CD4-positive, alpha-beta T cell treated with Interleukin-4 for 4 hours (primary cell): Measurements from ENCODE around the gene SLC35F3.

Experiments used
- DNase-seq: peaks from one replicate; pipeline ENCODE4 v3.0.0-alpha.2; 2020

The SLC35F3 gene

DNA sequence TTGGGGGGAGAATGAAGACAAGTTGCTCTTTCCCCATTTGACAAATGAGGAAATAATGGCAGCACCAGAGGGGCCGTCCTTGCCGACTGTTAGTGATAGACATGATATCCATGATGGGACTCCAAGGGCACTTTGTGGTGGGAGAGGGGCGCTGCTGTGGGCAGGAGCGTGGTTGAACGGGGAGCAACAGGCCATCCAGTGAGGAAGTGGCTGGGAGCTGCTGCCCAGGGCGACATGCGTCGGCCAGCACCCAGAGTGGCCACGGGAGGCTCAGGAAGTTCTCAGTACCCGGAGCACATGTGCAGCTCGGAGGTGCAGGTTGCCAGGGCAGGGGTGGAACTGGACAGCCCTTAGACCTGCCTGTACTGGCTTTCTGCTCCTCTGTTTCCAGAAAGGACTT is 71.0 kb downstream of the SLC35F3 start:
- DNase-seq = no peak

- no peak for DNase-seq
Observed at GRCh38 chr1:233981042-233981675, 76.7 kb downstream of the SLC35F3 start.

GRCh38 chr1:233982827-233983518 is 78.5 kb downstream of the SLC35F3 start:
- DNase-seq = no peak

DNA sequence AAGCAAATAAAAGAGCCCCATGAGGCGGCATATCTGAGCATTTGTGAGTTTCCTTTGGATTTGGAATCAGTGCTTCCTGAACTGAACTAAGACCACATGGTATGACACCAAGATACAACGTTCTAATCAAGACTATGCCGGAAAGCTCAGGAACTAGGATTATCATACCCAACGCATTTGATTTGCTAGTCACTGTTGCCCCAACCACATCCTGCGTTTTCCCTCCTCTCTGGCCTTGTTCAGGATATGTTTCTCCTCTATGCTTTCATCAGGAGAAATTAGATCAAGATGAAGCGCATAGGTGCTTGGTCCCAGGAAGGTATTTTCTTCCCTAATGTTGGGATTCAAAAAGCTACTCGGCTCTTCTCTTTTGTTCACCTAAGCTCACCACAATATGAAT is 79.3 kb downstream of the SLC35F3 start:
- no peak for DNase-seq

DNA sequence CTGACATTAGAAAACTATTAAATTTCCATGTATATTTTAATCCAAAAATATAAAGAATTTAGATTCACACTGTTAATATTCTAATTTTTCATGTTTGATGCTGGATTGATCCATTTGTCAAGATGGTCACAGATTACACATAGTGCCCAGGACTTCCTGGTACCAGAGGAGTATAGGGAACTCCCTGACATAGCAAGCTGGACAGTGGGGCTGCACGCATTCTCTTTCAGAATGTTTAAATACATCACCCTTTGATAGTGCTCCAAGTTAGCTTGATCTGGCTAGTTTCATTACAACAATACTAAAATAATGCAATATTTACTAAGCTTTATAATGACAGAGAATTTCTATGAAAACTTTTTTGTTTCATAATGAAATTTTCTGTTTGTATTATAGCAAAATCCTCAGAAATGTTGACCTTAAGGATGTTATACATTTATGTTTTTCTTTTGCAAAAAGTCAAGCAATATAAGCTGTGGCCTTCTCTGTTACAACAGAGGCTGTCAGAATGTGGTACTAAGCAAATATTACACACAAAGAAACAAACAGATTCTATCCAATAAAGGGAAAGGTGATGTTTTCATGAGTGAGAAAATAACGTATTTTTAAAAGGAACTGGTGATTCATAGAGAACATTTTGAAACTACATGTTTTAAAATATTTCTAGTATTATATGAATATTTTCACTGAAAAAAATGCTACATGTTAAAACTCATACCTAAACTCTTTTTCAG is 84.7 kb downstream of the SLC35F3 start:
- DNase-seq = no peak

DNA sequence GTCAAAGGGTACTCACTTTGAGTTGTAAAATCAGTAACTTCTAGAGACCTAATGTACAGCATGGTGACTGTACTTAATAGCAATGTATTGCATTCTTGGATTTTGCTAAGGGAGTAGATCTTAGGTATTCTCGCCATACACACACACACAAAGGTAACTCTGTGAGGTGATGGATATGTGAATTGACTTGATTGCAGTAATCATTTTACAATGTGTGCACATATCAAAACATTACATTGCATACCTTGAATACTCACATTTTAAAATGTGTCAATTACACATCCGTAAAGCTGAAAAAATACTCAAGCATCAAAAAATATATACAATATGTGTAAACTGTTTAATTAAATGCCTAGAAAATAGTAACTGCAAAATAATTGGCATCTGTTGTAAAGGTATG is 86.0 kb downstream of the SLC35F3 start:
- DNase-seq = no peak

DNA sequence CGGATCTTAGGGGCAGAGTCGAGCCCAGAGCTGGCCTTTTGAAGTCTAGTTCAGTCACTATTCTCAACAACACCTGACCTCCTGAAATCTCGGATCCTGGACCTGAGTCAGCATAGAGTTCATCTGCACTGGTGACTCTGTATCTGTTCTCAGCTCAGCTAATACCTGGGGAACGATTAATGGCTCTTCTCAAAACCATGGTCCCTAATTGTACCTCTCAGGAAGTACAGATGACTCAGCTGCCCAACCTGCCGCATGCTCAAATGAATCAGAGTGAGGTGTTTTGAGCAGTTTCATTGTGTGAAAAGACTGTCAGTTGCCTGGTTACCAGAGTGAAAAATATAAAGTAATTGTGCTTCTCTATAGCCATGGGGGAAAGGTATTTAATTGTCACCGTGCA is 89.2 kb downstream of the SLC35F3 start:
- no peak for DNase-seq

GRCh38 chr1:233994112-233994511 is 89.6 kb downstream of the SLC35F3 start:
- no peak for DNase-seq

DNA sequence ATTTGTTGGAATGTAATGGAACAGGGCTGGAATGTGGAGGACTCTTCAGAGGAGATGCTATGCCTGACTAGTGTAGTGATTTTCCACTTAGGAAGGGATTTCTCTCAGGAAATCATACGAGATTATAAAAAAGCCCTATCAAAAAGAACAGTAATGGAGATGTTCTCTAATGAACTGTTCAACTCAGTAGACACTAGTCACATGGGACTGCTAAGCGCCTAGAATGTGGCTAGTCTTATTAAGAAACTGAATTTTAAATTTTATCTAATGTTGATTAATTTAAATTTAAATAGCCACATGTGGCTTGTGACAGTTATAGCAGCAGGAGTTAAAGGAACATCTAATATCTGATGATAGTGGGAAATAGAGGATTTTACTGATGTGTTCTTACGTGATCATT is 94.0 kb downstream of the SLC35F3 start:
- no peak for DNase-seq

- no peak for DNase-seq
Observed at GRCh38 chr1:233998891-233999290, 94.4 kb downstream of the SLC35F3 start.

DNA sequence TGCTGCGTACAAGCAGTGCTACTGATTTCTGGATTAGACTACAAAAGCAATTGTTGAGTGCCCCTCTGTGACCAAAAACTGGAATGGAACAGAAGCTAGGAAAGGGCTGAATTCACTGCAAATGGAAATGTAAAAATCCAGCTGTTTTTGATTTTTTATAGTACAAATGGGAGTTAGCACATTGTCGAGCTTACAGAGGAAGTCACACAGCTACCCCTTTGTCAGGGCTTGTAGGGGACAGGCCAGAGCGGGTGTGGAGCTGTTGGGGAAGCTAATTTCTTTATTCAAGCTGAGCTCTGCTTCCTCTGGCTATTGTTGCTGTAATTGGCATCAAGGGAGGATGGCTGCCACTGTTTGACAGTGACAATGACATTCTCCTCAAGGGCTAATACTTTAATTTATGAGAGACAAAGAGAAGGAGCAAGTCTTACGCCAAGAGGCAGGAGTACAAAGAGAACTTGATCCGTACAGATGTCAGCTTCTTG is 96.1 kb downstream of the SLC35F3 start:
- DNase-seq = no peak

DNA sequence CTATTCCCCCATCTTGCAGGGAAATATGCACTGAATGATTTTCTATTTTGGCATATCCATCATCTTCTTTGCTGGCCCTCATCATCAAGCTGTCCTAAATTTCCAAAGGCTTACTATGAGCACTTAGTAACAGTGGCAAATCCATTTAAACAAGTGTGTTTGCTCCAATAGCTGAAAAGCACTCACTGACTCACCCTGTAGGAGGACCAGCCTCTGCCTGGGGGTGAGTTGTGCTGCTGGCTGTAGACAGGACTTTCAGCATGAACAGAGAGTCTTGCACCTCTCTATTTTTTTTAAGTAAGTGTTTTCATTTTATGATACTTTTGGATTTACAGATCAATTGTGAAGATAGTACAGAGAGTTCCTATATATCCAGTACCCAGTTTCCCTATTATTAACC is 97.3 kb downstream of the SLC35F3 start:
- DNase-seq = no peak

GRCh38 chr1:234004591-234004990 is 100.1 kb downstream of the SLC35F3 start:
- no peak for DNase-seq

GRCh38 chr1:234007684-234008083 is 103.2 kb downstream of the SLC35F3 start:
- DNase-seq = no peak

DNA sequence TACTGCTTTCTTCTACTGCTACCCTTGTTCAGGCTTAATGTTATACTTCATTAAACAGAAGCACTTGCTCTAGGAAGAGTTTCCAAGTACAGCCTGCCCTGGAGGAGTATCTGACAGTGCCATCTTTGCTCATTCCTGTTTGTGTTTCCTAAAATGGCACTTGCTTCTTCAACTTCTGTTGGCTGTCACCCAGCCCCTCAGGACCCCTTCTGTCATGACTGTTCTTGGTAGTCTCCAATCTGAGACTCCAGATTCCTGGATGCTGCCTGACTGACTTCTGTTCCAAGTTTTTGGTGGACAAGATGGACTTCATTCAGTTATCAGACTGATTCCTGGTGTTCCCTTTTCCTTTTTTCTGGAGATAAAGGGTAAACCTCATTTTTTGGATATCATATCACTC is 104.1 kb downstream of the SLC35F3 start:
- DNase-seq = no peak

- no peak for DNase-seq
Observed at GRCh38 chr1:234009668-234010067, 105.2 kb downstream of the SLC35F3 start.

GRCh38 chr1:234014208-234014607 is 109.7 kb downstream of the SLC35F3 start:
- DNase-seq = no peak

DNA sequence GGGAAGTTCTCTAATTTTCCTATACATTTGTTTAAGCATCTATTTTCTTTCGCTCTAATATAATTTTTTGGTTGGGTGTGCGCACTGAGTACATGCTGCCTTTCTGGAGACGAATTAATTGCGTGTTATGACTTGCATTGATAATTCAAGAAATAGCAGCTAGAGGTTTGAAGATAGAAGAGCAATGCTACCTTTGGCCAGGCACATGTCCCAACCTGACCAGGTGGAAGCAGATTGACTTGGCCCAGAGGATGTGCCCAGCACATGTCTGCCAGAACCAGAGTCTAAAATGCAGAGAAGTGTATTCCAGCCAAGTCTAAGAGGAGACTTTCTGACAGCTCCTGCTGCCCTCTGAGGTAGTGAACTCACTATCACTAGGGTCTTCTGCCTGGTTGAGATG is 114.3 kb downstream of the SLC35F3 start:
- no peak for DNase-seq

DNA sequence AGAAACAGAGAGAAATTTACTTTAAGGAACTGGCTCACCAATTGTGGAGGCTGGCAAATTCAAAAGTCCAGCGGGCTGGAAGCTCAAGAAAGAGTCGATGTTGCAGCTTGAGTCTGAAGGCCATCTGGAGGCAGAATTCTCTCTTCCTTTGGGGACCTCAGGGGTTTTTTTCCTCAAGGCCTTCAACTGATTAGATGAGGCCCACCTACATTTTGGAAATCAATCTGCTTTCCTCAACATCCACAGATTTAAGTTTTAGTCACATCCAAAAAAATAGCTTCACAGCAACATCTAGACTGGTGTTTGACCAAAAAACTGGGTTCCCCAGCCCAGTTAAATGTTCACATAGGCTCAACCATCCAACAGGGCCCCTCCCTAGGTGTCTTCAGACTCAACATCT is 114.9 kb downstream of the SLC35F3 start:
- DNase-seq = no peak

DNA sequence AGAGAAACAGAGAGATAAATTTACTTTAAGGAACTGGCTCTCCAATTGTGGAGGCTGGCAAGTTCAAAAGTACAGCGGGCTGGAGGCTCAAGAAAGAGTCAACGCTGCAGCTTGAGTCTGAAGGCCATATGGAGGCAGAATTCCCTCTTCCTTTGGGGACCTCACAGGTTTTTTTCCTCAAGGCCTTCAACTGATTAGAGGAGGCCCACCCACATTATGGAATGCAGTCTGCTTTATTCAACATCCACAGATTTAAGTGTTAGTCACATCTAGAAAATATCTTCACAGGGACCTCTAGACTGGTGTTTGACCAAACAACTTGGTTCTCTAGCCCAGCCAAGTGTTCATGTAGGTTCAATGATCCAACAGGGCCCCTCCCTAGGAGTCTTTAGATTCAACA is 117.8 kb downstream of the SLC35F3 start:
- DNase-seq = no peak

GRCh38 chr1:234039603-234040002 is 135.1 kb downstream of the SLC35F3 start:
- no peak for DNase-seq

GRCh38 chr1:234040446-234041317 is 136.2 kb downstream of the SLC35F3 start:
- no peak for DNase-seq

DNA sequence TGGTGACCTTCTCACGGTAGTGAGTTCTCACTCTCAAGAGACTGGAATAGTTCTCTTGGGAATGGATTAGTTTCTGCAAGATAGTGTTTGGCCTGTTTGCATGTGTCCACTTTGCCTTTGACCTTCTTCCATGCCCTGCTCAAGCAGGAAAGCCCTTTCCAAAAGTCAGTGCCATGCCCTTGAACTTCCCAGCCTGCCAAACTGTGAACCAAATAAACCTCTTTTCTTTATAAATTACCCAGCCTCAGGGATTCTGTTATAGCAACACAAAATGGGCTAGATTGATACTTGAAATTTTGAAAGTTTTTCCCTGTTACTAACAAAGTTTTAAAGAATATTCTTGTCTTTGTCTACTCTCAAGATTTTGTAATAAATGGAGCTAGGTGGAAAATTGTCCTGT is 139.6 kb downstream of the SLC35F3 start:
- no peak for DNase-seq
